ENCODE measurements around the gene CDHR1. TPM values are rescaled to one million over a fixed set of nuclear protein-coding genes. Genes with fewer than 3 reads are reported as not detected.

The CDHR1 gene
- total and polyA plus RNA-seq, 8 donors, result 0.06 to 77.6 (median 3.5) TPM; not detected in 4

GRCh38 chr10:84198206-84198915, 4.0 kb downstream of the CDHR1 start:
- Histone ChIP-seq H3K27me3 (peaks cover 0 to 54% (median 36%) of the 10 kb centered on the region in 3 donors), H3K9me3 (no peaks in the 10 kb centered on the region), H3K4me1 (peaks cover 9 to 33% (median 17%) of the 10 kb centered on the region in 4 donors), H3K27ac (no peak overlapping the region), H3K4me3 (no peak overlapping the region), H3K36me3 (no peaks in the 10 kb centered on the region)
- intact Hi-C loops (cut with DNase I; ENCODE audit: low total_unique reads), result no loop called here
- whole genome bisulfite sequencing, 5 donors, result 76 to 89% (median 77%) methylated on average over 7 of the region's 7 CpGs
- TF ChIP-seq CTCF (IDR thresholded peaks at IDR 0.05), result no peak
- no peak for DNase-seq

GRCh38 chr10:84200537-84201243, 6.4 kb downstream of the CDHR1 start:
- DNase-seq, result peak in 1 of 2 donors; percentile 57

GRCh38 chr10:84201244-84201606, 6.9 kb downstream of the CDHR1 start:
- DNase-seq, result no peak
- H3K4me3 ChIP-seq, result no peak overlapping the region
- H3K4me1 ChIP-seq, result peaks cover 0 to 11% (median 0%) of the 10 kb centered on the region in 4 donors
- H3K9me3 ChIP-seq, result no peaks in the 10 kb centered on the region
- no peaks in the 10 kb centered on the region for H3K36me3 ChIP-seq
- TF ChIP-seq EP300 (IDR thresholded peaks at IDR 0.05) (no peak), CTCF (IDR thresholded peaks at IDR 0.05) (no peak), POLR2AphosphoS5 (IDR thresholded peaks at IDR 0.05) (no peak), POLR2A (IDR thresholded peaks at IDR 0.05) (no peak)
- H3K27ac ChIP-seq, result no peak overlapping the region
- H3K27me3 ChIP-seq, result peaks cover 0 to 44% (median 7%) of the 10 kb centered on the region in 3 donors
- intact Hi-C loops (cut with DNase I; ENCODE audit: low total_unique reads), result no loop called here
- WGBS, 5 donors, result 30 to 64% (median 38%) methylated on average over 5 to 6 of the region's 6 CpGs

More at GRCh38 chr10:84200537-84201243, 6.4 kb downstream of the CDHR1 start:
- WGBS, 5 donors, result 50 to 65% (median 63%) methylated on average over 10 to 11 of the region's 11 CpGs
- intact Hi-C loops (cut with DNase I; ENCODE audit: low total_unique reads), result no loop called here
- Histone ChIP-seq H3K4me3 (no peak overlapping the region), H3K4me1 (peaks cover 0 to 15% (median 0%) of the 10 kb centered on the region in 4 donors), H3K9me3 (no peaks in the 10 kb centered on the region), H3K27me3 (peaks cover 0 to 44% (median 12%) of the 10 kb centered on the region in 3 donors), H3K36me3 (no peaks in the 10 kb centered on the region), H3K27ac (no peak overlapping the region)
- TF ChIP-seq CTCF (IDR thresholded peaks at IDR 0.05), result no peak
- TF ChIP-seq POLR2AphosphoS5 (IDR thresholded peaks at IDR 0.05), result no peak
- no peak for TF ChIP-seq POLR2A (IDR thresholded peaks at IDR 0.05)
- TF ChIP-seq EP300 (IDR thresholded peaks at IDR 0.05), result no peak

GRCh38 chr10:84201682-84202081, 7.3 kb downstream of the CDHR1 start:
- TF ChIP-seq POLR2A (IDR thresholded peaks at IDR 0.05) (no peak), POLR2AphosphoS5 (IDR thresholded peaks at IDR 0.05) (no peak), EP300 (IDR thresholded peaks at IDR 0.05) (no peak), CTCF (IDR thresholded peaks at IDR 0.05) (no peak)
- H3K4me1 ChIP-seq, result peaks cover 0 to 9% (median 0%) of the 10 kb centered on the region in 4 donors
- no peaks in the 10 kb centered on the region for H3K36me3 ChIP-seq
- no peak overlapping the region for H3K4me3 ChIP-seq
- H3K27ac ChIP-seq, result no peak overlapping the region
- peaks cover 0 to 43% (median 6%) of the 10 kb centered on the region in 3 donors for H3K27me3 ChIP-seq
- no peaks in the 10 kb centered on the region for H3K9me3 ChIP-seq
- no peak for DNase-seq
- 83 to 92% (median 90%) methylated on average over 3 to 11 of the region's 11 CpGs for WGBS, 5 donors
- intact Hi-C loops (cut with DNase I; ENCODE audit: low total_unique reads), result no loop called here

All from stomach (tissue), 9 donors.